ENCODE measurements around the gene P3H2.

DNA sequence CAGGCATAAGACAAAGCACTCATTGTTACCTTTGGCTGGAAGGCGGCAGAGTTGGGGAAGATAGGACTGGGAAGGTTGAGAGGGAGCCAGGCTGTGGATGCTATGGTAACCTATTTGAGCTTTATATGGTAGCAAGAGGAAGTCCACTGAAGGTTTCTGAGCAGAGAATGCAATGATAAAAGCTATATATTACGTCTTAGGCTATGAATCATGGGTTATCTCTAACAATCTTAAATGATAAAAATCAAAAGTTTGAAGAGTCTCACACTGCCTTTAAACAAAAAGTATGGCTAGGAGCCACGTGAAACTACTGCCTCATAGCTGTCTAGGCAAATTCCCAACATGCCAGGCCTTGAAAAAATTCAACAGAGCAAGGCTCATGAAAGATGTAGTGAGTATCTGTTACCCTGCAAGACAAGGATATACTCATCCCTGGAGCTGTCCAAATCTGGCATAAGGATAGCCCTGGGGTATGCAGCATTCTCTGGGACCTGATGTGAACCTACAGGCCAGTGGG, 4.1 kb downstream of the P3H2 start:
- TF ChIP-seq, protein P1, sequence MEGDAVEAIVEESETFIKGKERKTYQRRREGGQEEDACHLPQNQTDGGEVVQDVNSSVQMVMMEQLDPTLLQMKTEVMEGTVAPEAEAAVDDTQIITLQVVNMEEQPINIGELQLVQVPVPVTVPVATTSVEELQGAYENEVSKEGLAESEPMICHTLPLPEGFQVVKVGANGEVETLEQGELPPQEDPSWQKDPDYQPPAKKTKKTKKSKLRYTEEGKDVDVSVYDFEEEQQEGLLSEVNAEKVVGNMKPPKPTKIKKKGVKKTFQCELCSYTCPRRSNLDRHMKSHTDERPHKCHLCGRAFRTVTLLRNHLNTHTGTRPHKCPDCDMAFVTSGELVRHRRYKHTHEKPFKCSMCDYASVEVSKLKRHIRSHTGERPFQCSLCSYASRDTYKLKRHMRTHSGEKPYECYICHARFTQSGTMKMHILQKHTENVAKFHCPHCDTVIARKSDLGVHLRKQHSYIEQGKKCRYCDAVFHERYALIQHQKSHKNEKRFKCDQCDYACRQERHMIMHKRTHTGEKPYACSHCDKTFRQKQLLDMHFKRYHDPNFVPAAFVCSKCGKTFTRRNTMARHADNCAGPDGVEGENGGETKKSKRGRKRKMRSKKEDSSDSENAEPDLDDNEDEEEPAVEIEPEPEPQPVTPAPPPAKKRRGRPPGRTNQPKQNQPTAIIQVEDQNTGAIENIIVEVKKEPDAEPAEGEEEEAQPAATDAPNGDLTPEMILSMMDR (IDR thresholded peaks at IDR 0.05): no peak
- TF ChIP-seq POLR2A (IDR thresholded peaks at IDR 0.05): no peak
